HepG2 (cell line): Measurements from ENCODE around the gene CAMSAP2. TPM values are rescaled to one million over a fixed set of nuclear protein-coding genes. Genes with fewer than 3 reads are reported as not detected.

Source experiments
- ATM ChIP-seq: fragments of 450-650 bp; IDR thresholded peaks from 2 replicates; pipeline ENCODE4 v1.7.1; 2017; ENCODE audit warnings: mild to moderate bottlenecking, borderline replicate concordance
- CCDC6 ChIP-seq: sonication (generic); formaldehyde crosslinking; IDR thresholded peaks from 2 replicates; pipeline ENCODE4 v1.8.1; 2022; ENCODE audit warnings: mild to moderate bottlenecking, missing genetic modification reagents, moderate library complexity
- CEBPG ChIP-seq: IDR thresholded peaks from 2 replicates; pipeline ENCODE4 v1.6.1; 2016
- EP300 ChIP-seq, 3 experiments: sonication (generic) in 1 of 3; formaldehyde crosslinking in 1 of 3; IDR thresholded peaks; 2 replicates each; pipeline versions ENCODE4 v1.5.1 to v1.6.1; 2011 to 2020; ENCODE audit warnings: low read depth in 2 of 3, low read length in 2 of 3, borderline replicate concordance in 1 of 3, improper control_type of control experiment in 1 of 3, mild to moderate bottlenecking in 1 of 3, missing genetic modification reagents in 1 of 3, moderate library complexity in 1 of 3
- HHEX ChIP-seq: IDR thresholded peaks from 2 replicates; pipeline ENCODE4 v1.6.1; 2016; ENCODE audit warnings: control low read depth
- MAFG ChIP-seq: sonication (generic); formaldehyde crosslinking; IDR thresholded peaks from 2 replicates; pipeline ENCODE4 v1.5.1; 2020; ENCODE audit warnings: mild to moderate bottlenecking, missing genetic modification reagents
- MZF1 ChIP-seq: sonication (generic); formaldehyde crosslinking; IDR thresholded peaks from 2 replicates; pipeline ENCODE4 v1.8.1; 2023; ENCODE audit warnings: mild to moderate bottlenecking, missing genetic modification reagents, borderline replicate concordance
- NFE2 ChIP-seq: sonication (generic); formaldehyde crosslinking; IDR thresholded peaks from 2 replicates; pipeline ENCODE4 v1.4.0; 2020; ENCODE audit warnings: missing genetic modification reagents
- NR2C2 ChIP-seq: sonication (generic); formaldehyde crosslinking; IDR thresholded peaks from 2 replicates; pipeline ENCODE4 v1.4.0; 2020; ENCODE audit warnings: missing genetic modification reagents, mild to moderate bottlenecking, moderate library complexity, borderline replicate concordance
- ONECUT2 ChIP-seq: sonication (generic); formaldehyde crosslinking; IDR thresholded peaks from 2 replicates; pipeline ENCODE4 v1.4.0; 2020; ENCODE audit warnings: missing genetic modification reagents
- PTBP1 ChIP-seq: fragments of 200-400 bp; formaldehyde crosslinking; IDR thresholded peaks from 2 replicates; pipeline ENCODE4 v1.6.1; 2018; ENCODE audit warnings: low read length, low read depth; ENCODE audit not compliant: poor library complexity, severe bottlenecking
- SKI ChIP-seq: fragments of 450-650 bp; IDR thresholded peaks from one replicate; pipeline ENCODE4 v1.6.1; 2018; ENCODE audit warnings: mild to moderate bottlenecking; ENCODE audit not compliant: partially characterized antibody
- TARDBP ChIP-seq: sonication (generic); formaldehyde crosslinking; IDR thresholded peaks from 2 replicates; pipeline ENCODE4 v1.8.0; 2022; ENCODE audit warnings: mild to moderate bottlenecking, missing genetic modification reagents
- TCF12 ChIP-seq, 2 experiments: fragments of 450-650 bp in 1 of 2; sonication (generic) in 1 of 2; formaldehyde crosslinking in 1 of 2; IDR thresholded peaks; 2 replicates each; pipeline versions ENCODE4 v1.6.1 to v1.8.0; 2017 to 2022; ENCODE audit warnings: antibody characterized with exemption in 1 of 2, mild to moderate bottlenecking in 1 of 2, missing genetic modification reagents in 1 of 2, moderate library complexity in 1 of 2
- ZBTB42 ChIP-seq: sonication (generic); formaldehyde crosslinking; IDR thresholded peaks from 2 replicates; pipeline ENCODE4 v1.5.0; 2020; ENCODE audit warnings: mild to moderate bottlenecking, missing genetic modification reagents
- ZKSCAN1 ChIP-seq: fragments of 150-350 bp; IDR thresholded peaks from 2 replicates; pipeline ENCODE4 v1.6.1; 2014; ENCODE audit warnings: low read length
- ZMYM4 ChIP-seq: sonication (generic); formaldehyde crosslinking; IDR thresholded peaks from 2 replicates; pipeline ENCODE4 v1.8.1; 2023; ENCODE audit warnings: mild to moderate bottlenecking, missing genetic modification reagents
- ZNF124 ChIP-seq: sonication (generic); formaldehyde crosslinking; IDR thresholded peaks from 2 replicates; pipeline ENCODE4 v1.4.0; 2020; ENCODE audit warnings: missing genetic modification reagents
- ZNF235 ChIP-seq: sonication (generic); formaldehyde crosslinking; IDR thresholded peaks from 2 replicates; pipeline ENCODE4 v1.8.1; 2023; ENCODE audit warnings: mild to moderate bottlenecking, missing genetic modification reagents, borderline replicate concordance
- ZNF292 ChIP-seq: sonication (generic); formaldehyde crosslinking; IDR thresholded peaks from 2 replicates; pipeline ENCODE4 v1.8.1; 2022; ENCODE audit warnings: mild to moderate bottlenecking, low read depth, missing genetic modification reagents, borderline replicate concordance
- ZNF30 ChIP-seq: sonication (generic); formaldehyde crosslinking; IDR thresholded peaks from 2 replicates; pipeline ENCODE4 v1.5.0; 2020; ENCODE audit warnings: mild to moderate bottlenecking, missing genetic modification reagents
- ZNF484 ChIP-seq: sonication (generic); formaldehyde crosslinking; IDR thresholded peaks from 2 replicates; pipeline ENCODE4 v1.5.1; 2020; ENCODE audit warnings: mild to moderate bottlenecking, low read depth, missing genetic modification reagents, borderline replicate concordance
- ZNF710 ChIP-seq: sonication (generic); formaldehyde crosslinking; IDR thresholded peaks from 2 replicates; pipeline ENCODE4 v1.5.0; 2020; ENCODE audit warnings: mild to moderate bottlenecking, missing genetic modification reagents, borderline replicate concordance
- ZNF768 ChIP-seq: sonication (generic); formaldehyde crosslinking; IDR thresholded peaks from 2 replicates; pipeline ENCODE4 v1.4.0; 2020; ENCODE audit warnings: missing genetic modification reagents
- polyA plus RNA-seq, 8 experiments: library from polyadenylated mRNA; depleted of rRNA in 3 of 8; stranded (reverse) in 7 of 8; unstranded in 1 of 8; fragments of >200 nt; fragmentation: Illumina TruSeq in 4 of 8; extraction: Trizol in 4 of 8; gene quantifications; 2 replicates each; pipeline versions ENCODE4 v1.2.1 to v1.2.3, GENCODE V29; 2011 to 2016; ENCODE audit warnings: low read depth in 4 of 8, missing spikeins in 1 of 8, mixed read lengths in 1 of 8; ENCODE audit not compliant: insufficient read depth in 1 of 8
- total RNA-seq, 5 experiments: library from RNA; depleted of rRNA; stranded (reverse); fragments of >200 nt; fragmentation: Illumina TruSeq; extraction: Trizol; gene quantifications; 2 replicates each; pipeline ENCODE4 v1.2.3, GENCODE V29; 2016; ENCODE audit warnings: low read depth in 1 of 5
- TF ChIP-seq, protein P1 (sequence below): sonication (generic); formaldehyde crosslinking; IDR thresholded peaks from 2 replicates; pipeline ENCODE4 v1.4.0; 2020; ENCODE audit warnings: mild to moderate bottlenecking, missing genetic modification reagents, borderline replicate concordance

Gene CAMSAP2
- total and polyA plus RNA-seq, 2 of the 13 experiments (the other 11 are each of a cell fraction or from before 2014, with no cell fraction given): 3.4 to 8.2 TPM

GRCh38 chr1:200907611-200908097 lies 169.0 kb downstream of the CAMSAP2 start (continued):
- TF ChIP-seq, protein P1, sequence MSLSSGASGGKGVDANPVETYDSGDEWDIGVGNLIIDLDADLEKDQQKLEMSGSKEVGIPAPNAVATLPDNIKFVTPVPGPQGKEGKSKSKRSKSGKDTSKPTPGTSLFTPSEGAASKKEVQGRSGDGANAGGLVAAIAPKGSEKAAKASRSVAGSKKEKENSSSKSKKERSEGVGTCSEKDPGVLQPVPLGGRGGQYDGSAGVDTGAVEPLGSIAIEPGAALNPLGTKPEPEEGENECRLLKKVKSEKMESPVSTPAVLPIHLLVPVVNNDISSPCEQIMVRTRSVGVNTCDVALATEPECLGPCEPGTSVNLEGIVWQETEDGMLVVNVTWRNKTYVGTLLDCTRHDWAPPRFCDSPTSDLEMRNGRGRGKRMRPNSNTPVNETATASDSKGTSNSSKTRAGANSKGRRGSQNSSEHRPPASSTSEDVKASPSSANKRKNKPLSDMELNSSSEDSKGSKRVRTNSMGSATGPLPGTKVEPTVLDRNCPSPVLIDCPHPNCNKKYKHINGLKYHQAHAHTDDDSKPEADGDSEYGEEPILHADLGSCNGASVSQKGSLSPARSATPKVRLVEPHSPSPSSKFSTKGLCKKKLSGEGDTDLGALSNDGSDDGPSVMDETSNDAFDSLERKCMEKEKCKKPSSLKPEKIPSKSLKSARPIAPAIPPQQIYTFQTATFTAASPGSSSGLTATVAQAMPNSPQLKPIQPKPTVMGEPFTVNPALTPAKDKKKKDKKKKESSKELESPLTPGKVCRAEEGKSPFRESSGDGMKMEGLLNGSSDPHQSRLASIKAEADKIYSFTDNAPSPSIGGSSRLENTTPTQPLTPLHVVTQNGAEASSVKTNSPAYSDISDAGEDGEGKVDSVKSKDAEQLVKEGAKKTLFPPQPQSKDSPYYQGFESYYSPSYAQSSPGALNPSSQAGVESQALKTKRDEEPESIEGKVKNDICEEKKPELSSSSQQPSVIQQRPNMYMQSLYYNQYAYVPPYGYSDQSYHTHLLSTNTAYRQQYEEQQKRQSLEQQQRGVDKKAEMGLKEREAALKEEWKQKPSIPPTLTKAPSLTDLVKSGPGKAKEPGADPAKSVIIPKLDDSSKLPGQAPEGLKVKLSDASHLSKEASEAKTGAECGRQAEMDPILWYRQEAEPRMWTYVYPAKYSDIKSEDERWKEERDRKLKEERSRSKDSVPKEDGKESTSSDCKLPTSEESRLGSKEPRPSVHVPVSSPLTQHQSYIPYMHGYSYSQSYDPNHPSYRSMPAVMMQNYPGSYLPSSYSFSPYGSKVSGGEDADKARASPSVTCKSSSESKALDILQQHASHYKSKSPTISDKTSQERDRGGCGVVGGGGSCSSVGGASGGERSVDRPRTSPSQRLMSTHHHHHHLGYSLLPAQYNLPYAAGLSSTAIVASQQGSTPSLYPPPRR (CRISPR knock-in tag): no peak
- TF ChIP-seq ZNF292 (CRISPR knock-in tag): peak; percentile 49; the same call in 1 of the 2 replicates
- TF ChIP-seq TCF12 (IDR thresholded peaks at IDR 0.05): no peak
- no peak for TF ChIP-seq TCF12 (CRISPR knock-in tag; IDR thresholded peaks at IDR 0.05)
- no peak for TF ChIP-seq PTBP1
- no peak for TF ChIP-seq CCDC6 (CRISPR knock-in tag)
- TF ChIP-seq ZNF235: no peak
- TF ChIP-seq TARDBP (CRISPR knock-in tag): no peak
- no peak for TF ChIP-seq ZNF484
- TF ChIP-seq ATM: no peak
- no peak for TF ChIP-seq ZNF768 (CRISPR knock-in tag)
- peak; percentile 37 for TF ChIP-seq SKI
- TF ChIP-seq ZBTB42 (CRISPR knock-in tag): no peak
- TF ChIP-seq CEBPG: peak; percentile 78
- TF ChIP-seq HHEX (CRISPR knock-in tag): no peak
- TF ChIP-seq ONECUT2 (CRISPR knock-in tag): no peak
- TF ChIP-seq ZMYM4 (CRISPR knock-in tag): no peak
- TF ChIP-seq MAFG (CRISPR knock-in tag): no peak
- TF ChIP-seq NFE2 (CRISPR knock-in tag): no peak
- TF ChIP-seq MZF1 (CRISPR knock-in tag): no peak
- no peak for TF ChIP-seq ZNF124 (CRISPR knock-in tag)
- peak; percentile 97 for TF ChIP-seq ZNF710
- TF ChIP-seq ZKSCAN1: no peak
- peak in 1 of 2 experiments; percentile 63; a peak in 1 of 4 replicates for TF ChIP-seq EP300 (IDR thresholded peaks at IDR 0.05; ENCODE audit: low read depth in 2 of 2, low read length in 2 of 2)
- peak; percentile 47; the same call in 1 of the 2 replicates for TF ChIP-seq EP300 (CRISPR knock-in tag; IDR thresholded peaks at IDR 0.05; ENCODE audit: borderline replicate concordance)
- TF ChIP-seq NR2C2 (CRISPR knock-in tag): 0 out of 2 replicates have a peak, but pooled peaks have one; percentile 22
- TF ChIP-seq ZNF30: no peak
